Measurements from ENCODE around the gene ISM1. TPM values are rescaled to one million over a fixed set of nuclear protein-coding genes. Genes with fewer than 3 reads are reported as not detected.

The ISM1 gene
- total RNA-seq, 1 experiment from 2014 or later, result 0.20 TPM

DNA sequence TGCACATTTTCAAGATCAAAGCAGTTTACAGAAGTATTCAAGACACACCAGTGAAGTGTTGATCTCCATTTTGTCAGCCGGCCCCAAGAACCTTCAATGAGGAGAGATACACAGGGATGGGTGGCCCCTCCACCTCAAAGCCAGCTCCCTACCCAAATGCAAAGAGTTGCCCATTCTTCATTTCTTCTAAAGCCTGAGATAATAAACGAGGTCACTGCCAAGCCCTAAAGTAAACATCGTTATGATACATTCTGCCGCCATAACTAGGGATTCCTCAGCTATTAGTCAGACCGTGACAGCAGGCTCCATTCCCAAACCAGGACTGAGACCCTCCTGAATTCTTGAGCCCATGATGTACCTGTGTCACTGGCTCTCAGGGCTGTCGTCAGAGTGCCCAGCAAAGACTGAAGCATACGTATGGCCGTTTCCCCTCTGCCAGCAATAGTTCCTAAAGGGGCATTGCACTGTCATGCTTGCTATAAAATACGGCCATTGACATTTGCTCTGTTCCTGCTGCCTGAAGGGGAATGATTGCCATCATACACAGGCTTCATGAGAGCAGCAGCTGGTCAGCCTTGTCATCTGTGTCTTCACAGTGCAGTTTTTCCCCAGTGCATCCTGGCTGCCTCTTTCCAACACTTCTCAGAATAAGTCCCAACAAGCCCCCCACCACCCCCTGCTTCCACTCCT, 41.7 kb downstream of the ISM1 start:
- H3K79me1 ChIP-seq (ENCODE audit: insufficient read depth, low read depth, low read length, poor library complexity, severe bottlenecking), result no peaks in the 10 kb centered on the region
- H3K4ac ChIP-seq (ENCODE audit: low read depth, low read length), result no peak overlapping the region
- Mint-ChIP-seq H3K9me3 (no peaks in the 10 kb centered on the region), H3K4me3 (no peak overlapping the region), H3K36me3 (ENCODE audit: insufficient read depth in 1 of 3, low read depth in 3 of 3) (no peaks in the 10 kb centered on the region), H3K4me1 (no peaks in the 10 kb centered on the region), H3K27ac (no peak overlapping the region), H3K27me3 (ENCODE audit: low read depth) (no peaks in the 10 kb centered on the region; the same call in 1 of the 2 replicates)
- no peak overlapping the region for H3K4me2 ChIP-seq (ENCODE audit: insufficient read depth, insufficient read length, low read length)
- no peak overlapping the region for H3K18ac ChIP-seq (ENCODE audit: insufficient read length, low read depth, low read length)
- no peak overlapping the region for H4K8ac ChIP-seq (replicated peaks; ENCODE audit: insufficient read length, low read depth, low read length)
- H2BK15ac ChIP-seq (ENCODE audit: low read depth, low read length), result no peak overlapping the region
- no peak overlapping the region for H3K56ac ChIP-seq (ENCODE audit: insufficient read length, low read depth, low read length)
- no peak for DNase-seq
- H2BK12ac ChIP-seq (ENCODE audit: insufficient read length, low read depth, low read length), result no peak overlapping the region
- H3K9ac ChIP-seq (ENCODE audit: extremely low read depth, insufficient read length, low read length), result no peak overlapping the region
- no peak overlapping the region for H2AK5ac ChIP-seq (ENCODE audit: insufficient read length, low read length)
- no peak overlapping the region for H2BK5ac ChIP-seq (ENCODE audit: insufficient read length, low read length)
- H3K27ac ChIP-seq (ENCODE audit: insufficient read length, low read depth, low read length), result no peak overlapping the region
- H4K20me1 ChIP-seq (ENCODE audit: control insufficient read depth, insufficient read depth, insufficient read length), result no peaks in the 10 kb centered on the region
- no peak overlapping the region for H4K5ac ChIP-seq (ENCODE audit: insufficient read length, low read depth, low read length)
- H2AFZ ChIP-seq (ENCODE audit: low read length), result no peak overlapping the region
- no peaks in the 10 kb centered on the region for H3K9me3 ChIP-seq (ENCODE audit: control insufficient read depth, low read depth, low read length)
- H3T11ph ChIP-seq (ENCODE audit: low read length), result no peak overlapping the region
- no peaks in the 10 kb centered on the region for H3K23me2 ChIP-seq (ENCODE audit: insufficient read length, low read depth, low read length, poor library complexity, severe bottlenecking)
- no peaks in the 10 kb centered on the region for H3K4me1 ChIP-seq (ENCODE audit: insufficient read depth, low read length)
- H4K91ac ChIP-seq (ENCODE audit: insufficient read length, low read depth, low read length), result no peak overlapping the region
- no peak overlapping the region for H2BK120ac ChIP-seq (ENCODE audit: low read depth, low read length, poor library complexity, severe bottlenecking)
- H3K27me3 ChIP-seq (ENCODE audit: insufficient read depth, low read length), result no peaks in the 10 kb centered on the region
- no peak overlapping the region for H2BK20ac ChIP-seq (ENCODE audit: low read depth, low read length, poor library complexity, severe bottlenecking)
- TF ChIP-seq, protein P1, sequence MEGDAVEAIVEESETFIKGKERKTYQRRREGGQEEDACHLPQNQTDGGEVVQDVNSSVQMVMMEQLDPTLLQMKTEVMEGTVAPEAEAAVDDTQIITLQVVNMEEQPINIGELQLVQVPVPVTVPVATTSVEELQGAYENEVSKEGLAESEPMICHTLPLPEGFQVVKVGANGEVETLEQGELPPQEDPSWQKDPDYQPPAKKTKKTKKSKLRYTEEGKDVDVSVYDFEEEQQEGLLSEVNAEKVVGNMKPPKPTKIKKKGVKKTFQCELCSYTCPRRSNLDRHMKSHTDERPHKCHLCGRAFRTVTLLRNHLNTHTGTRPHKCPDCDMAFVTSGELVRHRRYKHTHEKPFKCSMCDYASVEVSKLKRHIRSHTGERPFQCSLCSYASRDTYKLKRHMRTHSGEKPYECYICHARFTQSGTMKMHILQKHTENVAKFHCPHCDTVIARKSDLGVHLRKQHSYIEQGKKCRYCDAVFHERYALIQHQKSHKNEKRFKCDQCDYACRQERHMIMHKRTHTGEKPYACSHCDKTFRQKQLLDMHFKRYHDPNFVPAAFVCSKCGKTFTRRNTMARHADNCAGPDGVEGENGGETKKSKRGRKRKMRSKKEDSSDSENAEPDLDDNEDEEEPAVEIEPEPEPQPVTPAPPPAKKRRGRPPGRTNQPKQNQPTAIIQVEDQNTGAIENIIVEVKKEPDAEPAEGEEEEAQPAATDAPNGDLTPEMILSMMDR (conservative IDR thresholded peaks at IDR 0.05), result no peak
- H3K79me2 ChIP-seq (ENCODE audit: insufficient read depth, low read length), result no peaks in the 10 kb centered on the region
- no peak overlapping the region for H3K14ac ChIP-seq (ENCODE audit: insufficient read depth, low read length)
- H3K23ac ChIP-seq (ENCODE audit: insufficient read length, low read depth, low read length), result no peak overlapping the region
- no CpG with 5 or more reads among the region's 9 CpGs for WGBS (ENCODE audit: extremely low coverage, insufficient read length, low lambda C conversion rate)

Measured in H9 (cell line).